HepG2 (cell line): Measurements from ENCODE around the gene NEDD4L. TPM values are rescaled to one million over a fixed set of nuclear protein-coding genes. Genes with fewer than 3 reads are reported as not detected.

Experiments
- AKAP8 ChIP-seq: sonication (generic); formaldehyde crosslinking; IDR thresholded peaks from 2 replicates; pipeline ENCODE4 v1.5.1; 2020; ENCODE audit warnings: mild to moderate bottlenecking, missing genetic modification reagents
- JARID2 ChIP-seq: sonication (generic); formaldehyde crosslinking; IDR thresholded peaks from 2 replicates; pipeline ENCODE4 v1.8.1; 2023; ENCODE audit warnings: missing genetic modification reagents, inconsistent platforms; ENCODE audit not compliant: insufficient replicate concordance
- MEIS1 ChIP-seq: sonication (generic); formaldehyde crosslinking; IDR thresholded peaks from 2 replicates; pipeline ENCODE4 v1.9.0; 2021; ENCODE audit warnings: mild to moderate bottlenecking, missing genetic modification reagents, moderate library complexity, borderline replicate concordance
- SIN3B ChIP-seq: fragments of 150-350 bp; IDR thresholded peaks from 2 replicates; pipeline ENCODE4 v1.6.1; 2014; ENCODE audit warnings: low read length
- ZBTB1 ChIP-seq: sonication (generic); formaldehyde crosslinking; IDR thresholded peaks from 2 replicates; pipeline ENCODE4 v1.4.0; 2020; ENCODE audit warnings: missing genetic modification reagents, borderline replicate concordance
- ZNF10 ChIP-seq: sonication (generic); formaldehyde crosslinking; IDR thresholded peaks from 2 replicates; pipeline ENCODE4 v1.4.0; 2020; ENCODE audit warnings: mild to moderate bottlenecking, low read depth, missing genetic modification reagents, borderline replicate concordance
- ZNF383 ChIP-seq: sonication (generic); formaldehyde crosslinking; IDR thresholded peaks from 2 replicates; pipeline ENCODE4 v1.4.0; 2020; ENCODE audit warnings: missing genetic modification reagents, mild to moderate bottlenecking, borderline replicate concordance
- ZNF749 ChIP-seq: sonication (generic); formaldehyde crosslinking; IDR thresholded peaks from 2 replicates; pipeline ENCODE4 v1.8.0; 2022; ENCODE audit warnings: mild to moderate bottlenecking, missing genetic modification reagents, moderate library complexity, borderline replicate concordance
- polyA plus RNA-seq, 8 experiments: library from polyadenylated mRNA; depleted of rRNA in 3 of 8; stranded (reverse) in 7 of 8; unstranded in 1 of 8; fragments of >200 nt; fragmentation: Illumina TruSeq in 4 of 8; extraction: Trizol in 4 of 8; gene quantifications; 2 replicates each; pipeline versions ENCODE4 v1.2.1 to v1.2.3, GENCODE V29; 2011 to 2016; ENCODE audit warnings: low read depth in 4 of 8, missing spikeins in 1 of 8, mixed read lengths in 1 of 8; ENCODE audit not compliant: insufficient read depth in 1 of 8
- total RNA-seq, 5 experiments: library from RNA; depleted of rRNA; stranded (reverse); fragments of >200 nt; fragmentation: Illumina TruSeq; extraction: Trizol; gene quantifications; 2 replicates each; pipeline ENCODE4 v1.2.3, GENCODE V29; 2016; ENCODE audit warnings: low read depth in 1 of 5
- TF ChIP-seq, protein P1 (sequence below): sonication (generic); formaldehyde crosslinking; IDR thresholded peaks from 2 replicates; pipeline ENCODE4 v1.5.0; 2020; ENCODE audit warnings: mild to moderate bottlenecking, missing genetic modification reagents
- TF ChIP-seq, protein P2 (sequence below): sonication (generic); formaldehyde crosslinking; IDR thresholded peaks from 2 replicates; pipeline ENCODE4 v1.5.0; 2020; ENCODE audit warnings: mild to moderate bottlenecking, missing genetic modification reagents, borderline replicate concordance
- TF ChIP-seq, protein P3 (sequence below): IDR thresholded peaks from 2 replicates; pipeline ENCODE4 v1.6.1; 2016; ENCODE audit warnings: missing compliant biosample characterization, missing genetic modification reagents, borderline replicate concordance
- TF ChIP-seq, protein P4 (sequence below): sonication (generic); formaldehyde crosslinking; IDR thresholded peaks from 2 replicates; pipeline ENCODE4 v1.4.0; 2020; ENCODE audit warnings: mild to moderate bottlenecking, low read depth, missing genetic modification reagents
- TF ChIP-seq, protein P5 (sequence below): sonication (generic); formaldehyde crosslinking; conservative IDR thresholded peaks from 2 replicates; pipeline ENCODE4 v1.8.0; 2022; ENCODE audit warnings: low read depth, missing genetic modification reagents

NEDD4L gene
- total and polyA plus RNA-seq, 2 of the 13 experiments (the other 11 are each of a cell fraction or from before 2014, with no cell fraction given) = 168 to 390 TPM

DNA sequence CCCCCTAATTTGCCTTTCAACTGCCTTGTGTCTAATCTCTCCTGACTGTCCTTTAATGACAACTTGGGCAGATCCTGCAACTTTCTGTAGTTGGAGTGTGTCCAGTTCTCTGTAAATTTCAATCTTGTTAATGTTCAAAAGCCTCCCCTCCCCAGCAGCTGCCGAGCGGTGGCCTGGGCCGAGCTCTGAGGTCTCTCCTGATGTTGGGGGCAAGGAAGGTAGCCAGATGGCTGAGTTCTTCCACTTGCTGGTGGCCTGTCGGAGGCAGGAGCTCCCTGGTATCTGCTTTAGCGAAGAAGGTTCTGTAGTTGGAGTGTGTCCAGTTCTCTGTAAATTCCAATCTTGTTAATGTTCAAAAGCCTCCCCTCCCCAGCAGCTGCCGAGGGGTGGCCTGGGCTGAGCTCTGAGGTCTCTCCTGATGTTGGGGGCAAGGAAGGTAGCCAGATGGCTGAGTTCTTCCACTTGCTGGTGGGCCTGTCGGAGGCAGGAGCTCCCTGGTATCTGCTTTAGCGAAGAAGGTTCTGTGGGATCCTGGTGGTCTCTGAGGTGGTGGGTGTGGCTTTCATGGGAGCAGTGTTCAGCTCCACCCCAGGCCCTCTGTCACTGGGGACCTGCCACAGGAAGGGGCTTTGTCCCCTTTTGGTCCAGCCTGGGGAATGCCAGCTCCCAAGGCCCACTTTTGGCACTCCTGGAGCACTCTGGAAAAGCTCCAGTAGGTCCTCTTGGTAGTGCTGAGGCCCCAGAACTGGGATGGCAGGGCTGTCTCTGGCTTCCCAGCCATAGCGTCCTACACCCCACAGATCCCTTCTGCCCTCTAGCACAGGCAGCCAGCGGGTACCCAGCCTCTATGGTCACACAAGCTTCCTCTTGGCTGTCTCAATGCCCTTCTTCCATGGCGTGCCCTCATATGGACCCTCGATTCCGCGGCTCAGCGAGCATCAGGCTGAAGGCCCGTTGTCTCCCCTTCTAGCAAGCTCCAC is 373.0 kb downstream of the NEDD4L start (continued):
- TF ChIP-seq, protein P1, sequence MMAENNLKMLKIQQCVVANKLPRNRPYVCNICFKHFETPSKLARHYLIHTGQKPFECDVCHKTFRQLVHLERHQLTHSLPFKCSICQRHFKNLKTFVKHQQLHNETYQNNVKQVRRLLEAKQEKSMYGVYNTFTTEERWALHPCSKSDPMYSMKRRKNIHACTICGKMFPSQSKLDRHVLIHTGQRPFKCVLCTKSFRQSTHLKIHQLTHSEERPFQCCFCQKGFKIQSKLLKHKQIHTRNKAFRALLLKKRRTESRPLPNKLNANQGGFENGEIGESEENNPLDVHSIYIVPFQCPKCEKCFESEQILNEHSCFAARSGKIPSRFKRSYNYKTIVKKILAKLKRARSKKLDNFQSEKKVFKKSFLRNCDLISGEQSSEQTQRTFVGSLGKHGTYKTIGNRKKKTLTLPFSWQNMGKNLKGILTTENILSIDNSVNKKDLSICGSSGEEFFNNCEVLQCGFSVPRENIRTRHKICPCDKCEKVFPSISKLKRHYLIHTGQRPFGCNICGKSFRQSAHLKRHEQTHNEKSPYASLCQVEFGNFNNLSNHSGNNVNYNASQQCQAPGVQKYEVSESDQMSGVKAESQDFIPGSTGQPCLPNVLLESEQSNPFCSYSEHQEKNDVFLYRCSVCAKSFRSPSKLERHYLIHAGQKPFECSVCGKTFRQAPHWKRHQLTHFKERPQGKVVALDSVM = no peak
- TF ChIP-seq MEIS1 (no peak), SIN3B (no peak), ZNF10 (no peak), ZNF383 (CRISPR knock-in tag) (no peak), ZNF749 (CRISPR knock-in tag) (no peak), JARID2 (CRISPR knock-in tag) (no peak), ZBTB1 (no peak), AKAP8 (CRISPR knock-in tag) (0 out of 2 replicates have a peak, but pooled peaks have one; percentile 32)
- TF ChIP-seq, protein P2, sequence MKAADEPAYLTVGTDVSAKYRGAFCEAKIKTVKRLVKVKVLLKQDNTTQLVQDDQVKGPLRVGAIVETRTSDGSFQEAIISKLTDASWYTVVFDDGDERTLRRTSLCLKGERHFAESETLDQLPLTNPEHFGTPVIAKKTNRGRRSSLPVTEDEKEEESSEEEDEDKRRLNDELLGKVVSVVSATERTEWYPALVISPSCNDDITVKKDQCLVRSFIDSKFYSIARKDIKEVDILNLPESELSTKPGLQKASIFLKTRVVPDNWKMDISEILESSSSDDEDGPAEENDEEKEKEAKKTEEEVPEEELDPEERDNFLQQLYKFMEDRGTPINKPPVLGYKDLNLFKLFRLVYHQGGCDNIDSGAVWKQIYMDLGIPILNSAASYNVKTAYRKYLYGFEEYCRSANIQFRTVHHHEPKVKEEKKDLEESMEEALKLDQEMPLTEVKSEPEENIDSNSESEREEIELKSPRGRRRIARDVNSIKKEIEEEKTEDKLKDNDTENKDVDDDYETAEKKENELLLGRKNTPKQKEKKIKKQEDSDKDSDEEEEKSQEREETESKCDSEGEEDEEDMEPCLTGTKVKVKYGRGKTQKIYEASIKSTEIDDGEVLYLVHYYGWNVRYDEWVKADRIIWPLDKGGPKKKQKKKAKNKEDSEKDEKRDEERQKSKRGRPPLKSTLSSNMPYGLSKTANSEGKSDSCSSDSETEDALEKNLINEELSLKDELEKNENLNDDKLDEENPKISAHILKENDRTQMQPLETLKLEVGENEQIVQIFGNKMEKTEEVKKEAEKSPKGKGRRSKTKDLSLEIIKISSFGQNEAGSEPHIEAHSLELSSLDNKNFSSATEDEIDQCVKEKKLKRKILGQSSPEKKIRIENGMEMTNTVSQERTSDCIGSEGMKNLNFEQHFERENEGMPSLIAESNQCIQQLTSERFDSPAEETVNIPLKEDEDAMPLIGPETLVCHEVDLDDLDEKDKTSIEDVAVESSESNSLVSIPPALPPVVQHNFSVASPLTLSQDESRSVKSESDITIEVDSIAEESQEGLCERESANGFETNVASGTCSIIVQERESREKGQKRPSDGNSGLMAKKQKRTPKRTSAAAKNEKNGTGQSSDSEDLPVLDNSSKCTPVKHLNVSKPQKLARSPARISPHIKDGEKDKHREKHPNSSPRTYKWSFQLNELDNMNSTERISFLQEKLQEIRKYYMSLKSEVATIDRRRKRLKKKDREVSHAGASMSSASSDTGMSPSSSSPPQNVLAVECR (CRISPR knock-in tag) = no peak
- TF ChIP-seq, protein P3, sequence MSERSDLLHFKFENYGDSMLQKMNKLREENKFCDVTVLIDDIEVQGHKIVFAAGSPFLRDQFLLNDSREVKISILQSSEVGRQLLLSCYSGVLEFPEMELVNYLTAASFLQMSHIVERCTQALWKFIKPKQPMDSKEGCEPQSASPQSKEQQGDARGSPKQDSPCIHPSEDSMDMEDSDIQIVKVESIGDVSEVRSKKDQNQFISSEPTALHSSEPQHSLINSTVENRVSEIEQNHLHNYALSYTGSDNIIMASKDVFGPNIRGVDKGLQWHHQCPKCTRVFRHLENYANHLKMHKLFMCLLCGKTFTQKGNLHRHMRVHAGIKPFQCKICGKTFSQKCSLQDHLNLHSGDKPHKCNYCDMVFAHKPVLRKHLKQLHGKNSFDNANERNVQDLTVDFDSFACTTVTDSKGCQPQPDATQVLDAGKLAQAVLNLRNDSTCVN (CRISPR knock-in tag) = no peak
- TF ChIP-seq, protein P4, sequence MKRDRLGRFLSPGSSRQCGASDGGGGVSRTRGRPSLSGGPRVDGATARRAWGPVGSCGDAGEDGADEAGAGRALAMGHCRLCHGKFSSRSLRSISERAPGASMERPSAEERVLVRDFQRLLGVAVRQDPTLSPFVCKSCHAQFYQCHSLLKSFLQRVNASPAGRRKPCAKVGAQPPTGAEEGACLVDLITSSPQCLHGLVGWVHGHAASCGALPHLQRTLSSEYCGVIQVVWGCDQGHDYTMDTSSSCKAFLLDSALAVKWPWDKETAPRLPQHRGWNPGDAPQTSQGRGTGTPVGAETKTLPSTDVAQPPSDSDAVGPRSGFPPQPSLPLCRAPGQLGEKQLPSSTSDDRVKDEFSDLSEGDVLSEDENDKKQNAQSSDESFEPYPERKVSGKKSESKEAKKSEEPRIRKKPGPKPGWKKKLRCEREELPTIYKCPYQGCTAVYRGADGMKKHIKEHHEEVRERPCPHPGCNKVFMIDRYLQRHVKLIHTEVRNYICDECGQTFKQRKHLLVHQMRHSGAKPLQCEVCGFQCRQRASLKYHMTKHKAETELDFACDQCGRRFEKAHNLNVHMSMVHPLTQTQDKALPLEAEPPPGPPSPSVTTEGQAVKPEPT (CRISPR knock-in tag) = no peak
- TF ChIP-seq, protein P5, sequence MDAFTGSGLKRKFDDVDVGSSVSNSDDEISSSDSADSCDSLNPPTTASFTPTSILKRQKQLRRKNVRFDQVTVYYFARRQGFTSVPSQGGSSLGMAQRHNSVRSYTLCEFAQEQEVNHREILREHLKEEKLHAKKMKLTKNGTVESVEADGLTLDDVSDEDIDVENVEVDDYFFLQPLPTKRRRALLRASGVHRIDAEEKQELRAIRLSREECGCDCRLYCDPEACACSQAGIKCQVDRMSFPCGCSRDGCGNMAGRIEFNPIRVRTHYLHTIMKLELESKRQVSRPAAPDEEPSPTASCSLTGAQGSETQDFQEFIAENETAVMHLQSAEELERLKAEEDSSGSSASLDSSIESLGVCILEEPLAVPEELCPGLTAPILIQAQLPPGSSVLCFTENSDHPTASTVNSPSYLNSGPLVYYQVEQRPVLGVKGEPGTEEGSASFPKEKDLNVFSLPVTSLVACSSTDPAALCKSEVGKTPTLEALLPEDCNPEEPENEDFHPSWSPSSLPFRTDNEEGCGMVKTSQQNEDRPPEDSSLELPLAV (CRISPR knock-in tag) = no peak
